B cell (primary cell): ENCODE data around the gene MTHFD1L.

ENCODE experiments used
- CTCF ChIP-seq: fragments of 200-600 bp; IDR thresholded peaks from one replicate; pipeline ENCODE4 v1.8.0; 2022; ENCODE audit warnings: antibody characterized with exemption, mild to moderate bottlenecking
- EZH2 ChIP-seq: IDR thresholded peaks from 2 replicates; pipeline ENCODE4 v1.6.1; 2012; ENCODE audit warnings: borderline replicate concordance, low read depth, mild to moderate bottlenecking, moderate library complexity, low read length; ENCODE audit not compliant: insufficient read depth, poor library complexity, severe bottlenecking

GRCh38 chr6:150902142-150902776 lies 36.8 kb downstream of the MTHFD1L start:
- TF ChIP-seq CTCF (no peak), EZH2 (no peak)
